HT-29 (cell line): ENCODE data around the gene TAPBP. TPM values are rescaled to one million over a fixed set of nuclear protein-coding genes. Genes with fewer than 3 reads are reported as not detected.

Experiments
- total RNA-seq: library from RNA; depleted of rRNA; stranded (reverse); fragments of >200 nt; shearing (Covaris generic); gene quantifications from 2 replicates; pipeline ENCODE4 v1.2.3, GENCODE V29; 2014; rRNA removed

The TAPBP gene
- total RNA-seq, 1 experiment from 2014 or later = 194 TPM

Other genes starting within 250 kb of the TAPBP start
- not detected in 2 replicates for gene HLA-DPA1, start 240.4 kb downstream of the TAPBP start, total RNA-seq
- not detected in 2 replicates for gene HLA-DPB1, start 238.1 kb downstream of the TAPBP start, total RNA-seq
- gene COL11A2, start 121.6 kb downstream of the TAPBP start, total RNA-seq = 0.31 and 0.47 TPM in 2 replicates
- gene RXRB, start 113.4 kb downstream of the TAPBP start, total RNA-seq = 28.1 and 32.9 TPM in 2 replicates
- gene SLC39A7, start 113.2 kb downstream of the TAPBP start, total RNA-seq = 131 and 147 TPM in 2 replicates
- 28.0 and 35.8 TPM in 2 replicates for gene HSD17B8, start 109.4 kb downstream of the TAPBP start, total RNA-seq
- gene RING1, start 105.6 kb downstream of the TAPBP start, total RNA-seq = 36.1 and 37.2 TPM in 2 replicates
- gene VPS52, start 42.2 kb downstream of the TAPBP start, total RNA-seq = 39.4 and 48.5 TPM in 2 replicates
- 3,486 and 3,632 TPM in 2 replicates for gene RPS18, start 42.0 kb downstream of the TAPBP start, total RNA-seq
- 10.6 and 14.1 TPM in 2 replicates for gene B3GALT4, start 37.0 kb downstream of the TAPBP start, total RNA-seq
- 79.0 and 92.2 TPM in 2 replicates for gene WDR46, start 24.8 kb downstream of the TAPBP start, total RNA-seq
- 86.8 and 90.7 TPM in 2 replicates for gene PFDN6, start 24.5 kb downstream of the TAPBP start, total RNA-seq
- 38.2 and 42.6 TPM in 2 replicates for gene RGL2, start 15.1 kb downstream of the TAPBP start, total RNA-seq
- 22.8 and 25.3 TPM in 2 replicates for gene ZBTB22, start 3.7 kb upstream of the TAPBP start, total RNA-seq
- gene DAXX, start 8.9 kb upstream of the TAPBP start, total RNA-seq = 45.8 and 83.5 TPM in 2 replicates
- gene KIFC1, start 77.7 kb upstream of the TAPBP start, total RNA-seq = 64.8 and 67.5 TPM in 2 replicates
- gene PHF1, start 96.9 kb upstream of the TAPBP start, total RNA-seq = 30.8 and 35.5 TPM in 2 replicates
- 300 and 321 TPM in 2 replicates for gene CUTA, start 104.0 kb upstream of the TAPBP start, total RNA-seq
- 3.3 and 5.2 TPM in 2 replicates for gene SYNGAP1, start 106.0 kb upstream of the TAPBP start, total RNA-seq
- gene ZBTB9, start 140.5 kb upstream of the TAPBP start, total RNA-seq = 4.7 and 11.2 TPM in 2 replicates